B cell (primary cell): ENCODE measurements around the gene GGTA1. TPM values are rescaled to one million over a fixed set of nuclear protein-coding genes. Genes with fewer than 3 reads are reported as not detected.
"Not testable (repeated sequence)": the region's sequence is repeated elsewhere in the genome, so short reads cannot be mapped to it uniquely, and the experiment has no call there.

ENCODE experiments used
- ATAC-seq: fragments of 200-7000 bp; cut with Tn5 transposase; one replicate; pipeline ENCODE4 v1.10.0; 2021; ENCODE audit warnings: low read depth, mild to moderate bottlenecking, moderate number of reproducible peaks, moderate library complexity
- CTCF ChIA-PET: fragments of 350-600 bp; sonication (Branson Sonifier 250); formaldehyde crosslinking; loops from one replicate; lab custom pipeline; 2021; ENCODE audit warnings: antibody characterized with exemption, inconsistent platforms; lab: Charles Lee
- POLR2A ChIA-PET: fragments of 350-600 bp; sonication (Branson Sonifier 250); formaldehyde crosslinking; loops from one replicate; lab custom pipeline; 2021; ENCODE audit warnings: antibody characterized with exemption; lab: Charles Lee
- DNase-seq: peaks from one replicate; pipeline ENCODE4 v3.0.0; 2013
- H2AFZ ChIP-seq: 2 replicates; pipeline ENCODE4 v1.6.1; 2012; ENCODE audit warnings: mild to moderate bottlenecking, low read depth, low read length; ENCODE audit not compliant: insufficient read depth, poor library complexity, severe bottlenecking
- H3K27ac ChIP-seq, 2 donors: 1 replicate in 1 of 2; 2 replicates in 1 of 2; pipeline ENCODE4 v1.5.1; 2012 to 2013; ENCODE audit warnings: low read length in 2 of 2, mild to moderate bottlenecking in 2 of 2, moderate library complexity in 1 of 2
- H3K27me3 ChIP-seq, 4 experiments: fragments of 200-600 bp in 1 of 4; sonication (generic) in 1 of 4; replicated peaks in 1 of 4; 1 replicate in 2 of 4; 2 replicates in 2 of 4; pipeline versions ENCODE4 v1.6.1 to v1.7.0; 2013 to 2016; ENCODE audit warnings: low read length in 3 of 4, mild to moderate bottlenecking in 2 of 4, mixed read lengths in 1 of 4, moderate library complexity in 1 of 4; ENCODE audit not compliant: insufficient read depth in 4 of 4, control insufficient read depth in 3 of 4; ENCODE audit errors: control extremely low read depth in 1 of 4
- H3K36me3 ChIP-seq, 2 experiments: replicated peaks in 1 of 2; 1 replicate in 1 of 2; 2 replicates in 1 of 2; pipeline versions ENCODE4 v1.6.1 to v1.7.1; 2013; ENCODE audit warnings: low read length in 1 of 2; ENCODE audit not compliant: insufficient read depth in 2 of 2, control insufficient read depth in 1 of 2; ENCODE audit errors: control extremely low read depth in 1 of 2, extremely low read depth in 1 of 2
- H3K4me1 ChIP-seq, 2 donors: fragments of 200-600 bp in 1 of 2; sonication (generic) in 1 of 2; 1 replicate in 1 of 2; 2 replicates in 1 of 2; pipeline versions ENCODE4 v1.5.1 to v1.6.1; 2013 to 2017; ENCODE audit warnings: low read length in 2 of 2; ENCODE audit not compliant: control insufficient read depth in 2 of 2, insufficient read depth in 2 of 2
- H3K4me2 ChIP-seq: replicated peaks from 2 replicates; pipeline ENCODE3; 2012; ENCODE audit warnings: mild to moderate bottlenecking, low read depth, low read length; ENCODE audit not compliant: poor library complexity, severe bottlenecking
- H3K4me3 ChIP-seq, 5 experiments: fragments of 200-600 bp in 1 of 5; sonication (generic) in 1 of 5; 1 replicate in 3 of 5; 2 replicates in 2 of 5; pipeline versions ENCODE4 v1.5.1 to v1.7.0; 2011 to 2016; ENCODE audit warnings: low read length in 4 of 5, mild to moderate bottlenecking in 4 of 5, low read depth in 2 of 5, control low read depth in 1 of 5, moderate library complexity in 1 of 5; ENCODE audit not compliant: insufficient read depth in 1 of 5; ENCODE audit errors: control extremely low read depth in 1 of 5, extremely low read depth in 1 of 5
- H3K79me2 ChIP-seq: fragments of 200-600 bp; sonication (generic); one replicate; pipeline ENCODE4 v1.6.0; 2016; ENCODE audit warnings: low read length; ENCODE audit not compliant: control insufficient read depth, insufficient read depth
- H3K9ac ChIP-seq: fragments of 200-600 bp; sonication (generic); 2 replicates; pipeline ENCODE4 v1.6.1; 2017; ENCODE audit warnings: mild to moderate bottlenecking, low read length, moderate library complexity
- H3K9me3 ChIP-seq, 3 donors: one replicate each; pipeline versions ENCODE4 v1.6.1 to v1.7.1; 2013; ENCODE audit warnings: low read length in 2 of 3; ENCODE audit not compliant: control insufficient read depth in 2 of 3, insufficient read depth in 1 of 3; ENCODE audit errors: control extremely low read depth in 1 of 3
- H4K20me1 ChIP-seq: 2 replicates; pipeline ENCODE4 v1.6.0; 2012; ENCODE audit warnings: mild to moderate bottlenecking, low read length; ENCODE audit not compliant: insufficient read depth, control insufficient read depth, poor library complexity, severe bottlenecking
- H3K27ac Mint-ChIP-seq: one replicate; pipeline ENCODE4 v1.8.0; 2021; ENCODE audit warnings: mixed read lengths
- H3K27me3 Mint-ChIP-seq: one replicate; pipeline ENCODE4 v1.8.0; 2021; ENCODE audit warnings: mixed read lengths
- H3K4me1 Mint-ChIP-seq: one replicate; pipeline ENCODE4 v1.8.0; 2021; ENCODE audit warnings: mixed read lengths
- H3K4me3 Mint-ChIP-seq: one replicate; pipeline ENCODE4 v1.8.0; 2021; ENCODE audit warnings: mixed read lengths
- H3K9me3 Mint-ChIP-seq: one replicate; pipeline ENCODE4 v1.8.0; 2022; ENCODE audit warnings: mixed read lengths; ENCODE audit not compliant: insufficient read depth
- CTCF ChIP-seq: fragments of 200-600 bp; IDR thresholded peaks from one replicate; pipeline ENCODE4 v1.8.0; 2022; ENCODE audit warnings: antibody characterized with exemption, mild to moderate bottlenecking
- EZH2 ChIP-seq: IDR thresholded peaks from 2 replicates; pipeline ENCODE4 v1.6.1; 2012; ENCODE audit warnings: borderline replicate concordance, low read depth, mild to moderate bottlenecking, moderate library complexity, low read length; ENCODE audit not compliant: insufficient read depth, poor library complexity, severe bottlenecking
- WGBS: methylation state at CpG from one replicate; pipeline ENCODE4 v1.1.5; 2013; ENCODE audit warnings: missing lambda C conversion rate; ENCODE audit not compliant: insufficient coverage; 5-methylcytosine and 5-hydroxymethylcytosine counted together
- intact Hi-C: fragments of 100-400 bp; cut with micrococcal nuclease; formaldehyde crosslinking; loops from one replicate; pipeline ENCODE4 v1.10.0; 2022
- polyA plus RNA-seq: library from polyadenylated mRNA; depleted of rRNA; stranded (reverse); fragments of >200 nt; gene quantifications from 2 replicates; pipeline ENCODE4 v1.2.3, GENCODE V29; 2012
- total RNA-seq, 2 donors: library from RNA; stranded (reverse); fragments of 120-200 nt in 1 of 2; gene quantifications; 1 replicate in 1 of 2; 2 replicates in 1 of 2; pipeline versions ENCODE4 v1.2.3 to v1.2.4, GENCODE V29; 2013 to 2022

GGTA1 gene
- total and polyA plus RNA-seq, 2 donors (not counting 1 experiment from before 2014, with no cell fraction given) = not detected

GRCh38 chr9:121528642-121529041, 29.0 kb upstream of the GGTA1 start:
- ChIA-PET CTCF (interaction anchor here (1.0 kb wide), 1 partner anchor 12 kb away, joined by 3 read pairs; no protein-coding TSS in a partner anchor), POLR2A (no interaction called here)
- peaks cover 0 to 5% (median 1%) of the 10 kb centered on the region in 4 experiments for H3K27me3 ChIP-seq
- no peaks in the 10 kb centered on the region for H3K79me2 ChIP-seq
- no peak overlapping the region for H3K4me2 ChIP-seq
- H3K9me3 ChIP-seq = no peaks in the 10 kb centered on the region
- intact Hi-C loops = no loop called here
- ATAC-seq (no peak), DNase-seq (no peak)
- no peaks in the 10 kb centered on the region for H3K4me1 ChIP-seq
- no peak overlapping the region for H3K9ac ChIP-seq
- no peaks in the 10 kb centered on the region for H4K20me1 ChIP-seq
- H3K27ac ChIP-seq = no peak overlapping the region
- no peaks in the 10 kb centered on the region for H3K36me3 ChIP-seq
- H2AFZ ChIP-seq = no peak overlapping the region
- H3K27me3 Mint-ChIP-seq = peaks cover 38% of the 10 kb centered on the region
- H3K27ac Mint-ChIP-seq = no peak overlapping the region
- no peaks in the 10 kb centered on the region for H3K4me1 Mint-ChIP-seq
- no peaks in the 10 kb centered on the region for H3K9me3 Mint-ChIP-seq
- TF ChIP-seq EZH2 (no peak), CTCF (no peak)
- no peak overlapping the region for H3K4me3 Mint-ChIP-seq
- no peak overlapping the region for H3K4me3 ChIP-seq

GRCh38 chr9:121527371-121527770, 27.7 kb upstream of the GGTA1 start:
- Histone ChIP-seq H3K9ac (no peak overlapping the region), H3K9me3 (peaks cover 0 to 5% (median 0%) of the 10 kb centered on the region in 3 donors), H3K36me3 (no peaks in the 10 kb centered on the region), H4K20me1 (no peaks in the 10 kb centered on the region), H3K79me2 (no peaks in the 10 kb centered on the region), H3K27me3 (peaks cover 0 to 5% (median 0%) of the 10 kb centered on the region in 4 experiments), H3K4me1 (no peaks in the 10 kb centered on the region), H3K4me2 (no peak overlapping the region), H3K4me3 (no peak overlapping the region), H2AFZ (no peak overlapping the region), H3K27ac (no peak overlapping the region)
- ATAC-seq (no peak), DNase-seq (no peak)
- Mint-ChIP-seq H3K27ac (no peak overlapping the region), H3K4me1 (no peaks in the 10 kb centered on the region), H3K4me3 (no peak overlapping the region), H3K27me3 (peaks cover 33% of the 10 kb centered on the region), H3K9me3 (peaks cover 2% of the 10 kb centered on the region)
- intact Hi-C loops = no loop called here
- no peak for TF ChIP-seq EZH2
- no peak for TF ChIP-seq CTCF
- 83% methylated on average over 12 of the region's 16 CpGs for WGBS
- CTCF ChIA-PET = no interaction called here
- POLR2A ChIA-PET = no interaction called here

GRCh38 chr9:121519688-121520087, 20.0 kb upstream of the GGTA1 start:
- H3K27ac ChIP-seq, H3K9me3 Mint-ChIP-seq, H3K4me2 ChIP-seq, H3K79me2 ChIP-seq, H2AFZ ChIP-seq, H3K4me1 Mint-ChIP-seq, H3K9me3 ChIP-seq, ATAC-seq, POLR2A ChIA-PET, H3K4me3 ChIP-seq, H3K9ac ChIP-seq, H3K36me3 ChIP-seq, H3K27ac Mint-ChIP-seq, intact Hi-C loops, H4K20me1 ChIP-seq, H3K27me3 ChIP-seq, H3K4me1 ChIP-seq, DNase-seq, H3K4me3 Mint-ChIP-seq: not testable (repeated sequence)
- peaks cover 27% of the 10 kb centered on the region for H3K27me3 Mint-ChIP-seq
- WGBS = 67% methylated on average over 1 of the region's 2 CpGs
- CTCF ChIA-PET = interaction anchor here (1.0 kb wide), 1 partner anchor 26 kb away, joined by 3 read pairs; no protein-coding TSS in a partner anchor
